HEK293 (cell line): ENCODE measurements around the gene PI3.

Source experiments
- ZNF292 ChIP-seq: fragments of 450-650 bp; formaldehyde crosslinking; IDR thresholded peaks from 2 replicates; pipeline ENCODE4 v1.5.1; 2016; ENCODE audit warnings: low read depth, missing biosample characterization, missing genetic modification characterization, borderline replicate concordance
- TF ChIP-seq, protein P1 (sequence below): fragments of 450-650 bp; formaldehyde crosslinking; IDR thresholded peaks from 2 replicates; pipeline ENCODE4 v1.5.1; 2016; ENCODE audit warnings: missing biosample characterization, missing genetic modification characterization

- TF ChIP-seq, protein P1, sequence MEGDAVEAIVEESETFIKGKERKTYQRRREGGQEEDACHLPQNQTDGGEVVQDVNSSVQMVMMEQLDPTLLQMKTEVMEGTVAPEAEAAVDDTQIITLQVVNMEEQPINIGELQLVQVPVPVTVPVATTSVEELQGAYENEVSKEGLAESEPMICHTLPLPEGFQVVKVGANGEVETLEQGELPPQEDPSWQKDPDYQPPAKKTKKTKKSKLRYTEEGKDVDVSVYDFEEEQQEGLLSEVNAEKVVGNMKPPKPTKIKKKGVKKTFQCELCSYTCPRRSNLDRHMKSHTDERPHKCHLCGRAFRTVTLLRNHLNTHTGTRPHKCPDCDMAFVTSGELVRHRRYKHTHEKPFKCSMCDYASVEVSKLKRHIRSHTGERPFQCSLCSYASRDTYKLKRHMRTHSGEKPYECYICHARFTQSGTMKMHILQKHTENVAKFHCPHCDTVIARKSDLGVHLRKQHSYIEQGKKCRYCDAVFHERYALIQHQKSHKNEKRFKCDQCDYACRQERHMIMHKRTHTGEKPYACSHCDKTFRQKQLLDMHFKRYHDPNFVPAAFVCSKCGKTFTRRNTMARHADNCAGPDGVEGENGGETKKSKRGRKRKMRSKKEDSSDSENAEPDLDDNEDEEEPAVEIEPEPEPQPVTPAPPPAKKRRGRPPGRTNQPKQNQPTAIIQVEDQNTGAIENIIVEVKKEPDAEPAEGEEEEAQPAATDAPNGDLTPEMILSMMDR: no peak
- TF ChIP-seq ZNF292 (tag by site-specific recombination): no peak
Measured at GRCh38 chr20:45211569-45212474, 37.1 kb downstream of the PI3 start.
